ENCODE data around the gene SMAD7.

Gene SMAD7

DNA sequence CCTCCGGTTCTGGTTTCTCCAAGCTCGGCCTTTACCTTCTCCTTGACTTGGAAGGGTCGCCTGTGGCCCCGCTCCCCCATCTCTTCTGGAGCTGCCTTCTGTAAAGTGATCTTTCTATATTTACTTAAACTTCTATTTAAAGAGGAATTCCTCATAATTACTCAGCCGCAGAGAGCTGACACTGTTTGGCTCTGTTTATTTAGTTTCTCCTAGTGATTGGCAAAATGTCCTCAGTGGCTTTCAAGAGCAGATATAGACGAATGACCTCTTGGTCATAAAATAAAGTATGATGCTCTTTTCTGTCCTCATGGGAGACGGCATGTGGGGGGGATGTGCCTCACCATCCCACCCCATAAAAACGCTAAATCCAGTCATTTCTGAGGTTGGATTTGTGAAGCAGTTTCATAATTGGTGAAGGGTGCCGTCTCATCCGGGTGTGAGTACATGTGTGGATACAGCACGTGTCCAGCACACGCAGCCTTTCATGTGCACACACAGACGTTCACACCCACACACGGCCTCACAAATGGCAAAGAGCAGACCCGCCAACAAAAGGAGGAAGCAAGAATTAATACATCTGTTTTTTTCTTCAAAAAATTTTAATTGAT, 43.4 kb upstream of the SMAD7 start:
- no peak for ATAC-seq
- TF ChIP-seq ESRRG (CRISPR knock-in tag; IDR thresholded peaks at IDR 0.05) (no peak), ZFP30 (CRISPR knock-in tag; IDR thresholded peaks at IDR 0.05) (no peak), ISL1 (CRISPR knock-in tag; IDR thresholded peaks at IDR 0.05) (no peak), BACH2 (CRISPR knock-in tag; IDR thresholded peaks at IDR 0.05; ENCODE audit: borderline replicate concordance) (no peak), PPARA (CRISPR knock-in tag; IDR thresholded peaks at IDR 0.05; ENCODE audit: borderline replicate concordance) (no peak), GLIS3 (CRISPR knock-in tag; IDR thresholded peaks at IDR 0.05) (no peak), OSR1 (CRISPR knock-in tag; IDR thresholded peaks at IDR 0.05) (no peak), SNAI2 (CRISPR knock-in tag; IDR thresholded peaks at IDR 0.05) (no peak), CSDC2 (CRISPR knock-in tag; IDR thresholded peaks at IDR 0.05) (no peak), TOX (CRISPR knock-in tag; IDR thresholded peaks at IDR 0.05; ENCODE audit: borderline replicate concordance) (no peak), TCF4 (CRISPR knock-in tag; IDR thresholded peaks at IDR 0.05; ENCODE audit: borderline replicate concordance) (no peak), ZC3H10 (CRISPR knock-in tag; IDR thresholded peaks at IDR 0.05) (no peak), TSHZ2 (CRISPR knock-in tag; IDR thresholded peaks at IDR 0.05) (no peak), ZFP3 (CRISPR knock-in tag; IDR thresholded peaks at IDR 0.05) (no peak), ZNF70 (CRISPR knock-in tag; IDR thresholded peaks at IDR 0.05) (no peak)
- TF ChIP-seq, protein P1, sequence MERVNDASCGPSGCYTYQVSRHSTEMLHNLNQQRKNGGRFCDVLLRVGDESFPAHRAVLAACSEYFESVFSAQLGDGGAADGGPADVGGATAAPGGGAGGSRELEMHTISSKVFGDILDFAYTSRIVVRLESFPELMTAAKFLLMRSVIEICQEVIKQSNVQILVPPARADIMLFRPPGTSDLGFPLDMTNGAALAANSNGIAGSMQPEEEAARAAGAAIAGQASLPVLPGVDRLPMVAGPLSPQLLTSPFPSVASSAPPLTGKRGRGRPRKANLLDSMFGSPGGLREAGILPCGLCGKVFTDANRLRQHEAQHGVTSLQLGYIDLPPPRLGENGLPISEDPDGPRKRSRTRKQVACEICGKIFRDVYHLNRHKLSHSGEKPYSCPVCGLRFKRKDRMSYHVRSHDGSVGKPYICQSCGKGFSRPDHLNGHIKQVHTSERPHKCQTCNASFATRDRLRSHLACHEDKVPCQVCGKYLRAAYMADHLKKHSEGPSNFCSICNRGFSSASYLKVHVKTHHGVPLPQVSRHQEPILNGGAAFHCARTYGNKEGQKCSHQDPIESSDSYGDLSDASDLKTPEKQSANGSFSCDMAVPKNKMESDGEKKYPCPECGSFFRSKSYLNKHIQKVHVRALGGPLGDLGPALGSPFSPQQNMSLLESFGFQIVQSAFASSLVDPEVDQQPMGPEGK (CRISPR knock-in tag; IDR thresholded peaks at IDR 0.05; ENCODE audit: borderline replicate concordance): no peak
- TF ChIP-seq, protein P2, sequence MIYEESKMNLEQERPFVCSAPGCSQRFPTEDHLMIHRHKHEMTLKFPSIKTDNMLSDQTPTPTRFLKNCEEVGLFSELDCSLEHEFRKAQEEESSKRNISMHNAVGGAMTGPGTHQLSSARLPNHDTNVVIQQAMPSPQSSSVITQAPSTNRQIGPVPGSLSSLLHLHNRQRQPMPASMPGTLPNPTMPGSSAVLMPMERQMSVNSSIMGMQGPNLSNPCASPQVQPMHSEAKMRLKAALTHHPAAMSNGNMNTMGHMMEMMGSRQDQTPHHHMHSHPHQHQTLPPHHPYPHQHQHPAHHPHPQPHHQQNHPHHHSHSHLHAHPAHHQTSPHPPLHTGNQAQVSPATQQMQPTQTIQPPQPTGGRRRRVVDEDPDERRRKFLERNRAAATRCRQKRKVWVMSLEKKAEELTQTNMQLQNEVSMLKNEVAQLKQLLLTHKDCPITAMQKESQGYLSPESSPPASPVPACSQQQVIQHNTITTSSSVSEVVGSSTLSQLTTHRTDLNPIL (CRISPR knock-in tag; IDR thresholded peaks at IDR 0.05; ENCODE audit: low read depth): no peak
- TF ChIP-seq, protein P3, sequence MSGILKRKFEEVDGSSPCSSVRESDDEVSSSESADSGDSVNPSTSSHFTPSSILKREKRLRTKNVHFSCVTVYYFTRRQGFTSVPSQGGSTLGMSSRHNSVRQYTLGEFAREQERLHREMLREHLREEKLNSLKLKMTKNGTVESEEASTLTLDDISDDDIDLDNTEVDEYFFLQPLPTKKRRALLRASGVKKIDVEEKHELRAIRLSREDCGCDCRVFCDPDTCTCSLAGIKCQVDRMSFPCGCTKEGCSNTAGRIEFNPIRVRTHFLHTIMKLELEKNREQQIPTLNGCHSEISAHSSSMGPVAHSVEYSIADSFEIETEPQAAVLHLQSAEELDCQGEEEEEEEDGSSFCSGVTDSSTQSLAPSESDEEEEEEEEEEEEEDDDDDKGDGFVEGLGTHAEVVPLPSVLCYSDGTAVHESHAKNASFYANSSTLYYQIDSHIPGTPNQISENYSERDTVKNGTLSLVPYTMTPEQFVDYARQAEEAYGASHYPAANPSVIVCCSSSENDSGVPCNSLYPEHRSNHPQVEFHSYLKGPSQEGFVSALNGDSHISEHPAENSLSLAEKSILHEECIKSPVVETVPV (CRISPR knock-in tag; IDR thresholded peaks at IDR 0.05): no peak

DNA sequence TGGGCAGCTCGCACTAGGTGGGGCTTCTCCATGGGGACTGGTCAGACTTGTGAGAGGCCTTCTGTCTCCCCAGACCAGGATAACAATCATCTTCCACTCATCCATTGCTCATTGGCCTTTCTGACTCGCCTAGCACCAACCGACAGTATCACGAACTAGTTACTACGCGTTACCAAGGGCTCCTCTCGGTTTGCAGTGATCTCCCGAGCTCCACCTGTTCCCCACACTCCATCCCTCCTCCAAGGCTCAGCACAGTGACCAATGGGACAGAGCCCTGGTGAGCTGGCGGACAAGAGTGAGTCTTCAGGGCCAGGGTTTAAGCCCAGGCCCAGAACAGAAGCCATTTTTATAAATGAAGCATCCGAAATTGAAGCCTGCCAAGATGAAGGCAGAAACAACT, 42.8 kb upstream of the SMAD7 start:
- TF ChIP-seq ZFP30 (CRISPR knock-in tag; IDR thresholded peaks at IDR 0.05) (no peak), ZNF8 (CRISPR knock-in tag; IDR thresholded peaks at IDR 0.05) (no peak), RARB (CRISPR knock-in tag; IDR thresholded peaks at IDR 0.05) (no peak), ZNF565 (CRISPR knock-in tag; conservative IDR thresholded peaks at IDR 0.05; ENCODE audit: low read depth) (no peak), OSR1 (CRISPR knock-in tag; IDR thresholded peaks at IDR 0.05) (no peak), SNAI2 (CRISPR knock-in tag; IDR thresholded peaks at IDR 0.05) (no peak), TOX (CRISPR knock-in tag; IDR thresholded peaks at IDR 0.05; ENCODE audit: borderline replicate concordance) (no peak), TSHZ2 (CRISPR knock-in tag; IDR thresholded peaks at IDR 0.05) (no peak), TCF4 (CRISPR knock-in tag; IDR thresholded peaks at IDR 0.05; ENCODE audit: borderline replicate concordance) (no peak), ZNF70 (CRISPR knock-in tag; IDR thresholded peaks at IDR 0.05) (no peak), CSDC2 (CRISPR knock-in tag; IDR thresholded peaks at IDR 0.05) (no peak), GLIS3 (CRISPR knock-in tag; IDR thresholded peaks at IDR 0.05) (no peak), ZFP3 (CRISPR knock-in tag; IDR thresholded peaks at IDR 0.05) (no peak)
- TF ChIP-seq, protein P1 (CRISPR knock-in tag; IDR thresholded peaks at IDR 0.05; ENCODE audit: borderline replicate concordance): no peak
- TF ChIP-seq, protein P2 (CRISPR knock-in tag; IDR thresholded peaks at IDR 0.05; ENCODE audit: low read depth): no peak
- ATAC-seq: no peak
